Esophagus muscularis mucosa (tissue), 4 donors: ENCODE data around the gene PLCG1. TPM values are rescaled to one million over a fixed set of nuclear protein-coding genes. Genes with fewer than 3 reads are reported as not detected.

Experiments
- DNase-seq: peaks from one replicate; pipeline ENCODE4 v3.0.0-alpha.2; 2017; ENCODE audit errors: extremely low spot score
- H3K27ac ChIP-seq, 4 donors: fragments of 200-600 bp; sonication (generic); replicated peaks in 1 of 4; 1 replicate in 3 of 4; 2 replicates in 1 of 4; pipeline ENCODE4 v1.5.1; 2016 to 2019; ENCODE audit warnings: mild to moderate bottlenecking in 1 of 4
- H3K27me3 ChIP-seq, 4 donors: fragments of 200-600 bp; sonication (generic); one replicate each; pipeline versions ENCODE4 v1.5.1 to v1.6.0; 2016 to 2019
- H3K36me3 ChIP-seq, 4 donors: fragments of 200-600 bp; sonication (generic); one replicate each; pipeline ENCODE4 v1.5.1; 2016 to 2019
- H3K4me1 ChIP-seq, 4 donors: fragments of 200-600 bp; sonication (generic); one replicate each; pipeline ENCODE4 v1.5.1; 2016 to 2019
- H3K4me3 ChIP-seq, 4 donors: fragments of 200-600 bp; sonication (generic); 1 replicate in 2 of 4; 2 replicates in 2 of 4; pipeline ENCODE4 v1.5.1; 2016 to 2019; ENCODE audit warnings: mild to moderate bottlenecking in 4 of 4, moderate library complexity in 1 of 4
- H3K9me3 ChIP-seq, 4 donors: fragments of 200-600 bp; sonication (generic); 1 replicate in 3 of 4; 2 replicates in 1 of 4; pipeline ENCODE4 v1.5.1; 2016 to 2019
- EP300 ChIP-seq: sonication (generic); formaldehyde crosslinking; IDR thresholded peaks from one replicate; pipeline ENCODE4 v1.6.1; 2017; ENCODE audit warnings: antibody characterized with exemption
- POLR2A ChIP-seq: fragments of 450-650 bp; IDR thresholded peaks from one replicate; pipeline ENCODE4 v1.6.1; 2017; ENCODE audit warnings: antibody characterized with exemption, moderate library complexity, mild to moderate bottlenecking, low read depth
- POLR2AphosphoS5 ChIP-seq, 2 donors: sonication (generic); formaldehyde crosslinking; IDR thresholded peaks; one replicate each; pipeline ENCODE4 v1.6.1; 2017; ENCODE audit warnings: antibody characterized with exemption in 2 of 2
- WGBS: methylation state at CpG from one replicate; pipeline ENCODE4 v1.1.5; 2018; 5-methylcytosine and 5-hydroxymethylcytosine counted together
- intact Hi-C: fragments of 100-400 bp; cut with DNase I; formaldehyde crosslinking; loops from one replicate; pipeline ENCODE4 v1.15.1; 2023
- total RNA-seq, 4 donors: library from RNA; depleted of rRNA; stranded (reverse); fragments of >200 nt; gene quantifications; one replicate each; pipeline versions ENCODE4 v1.1.0 to v1.2.1, GENCODE V29; 2016
- TF ChIP-seq, protein P1 (sequence below), 3 experiments: fragments of 200-600 bp in 2 of 3; fragments of 450-650 bp in 1 of 3; sonication (generic) in 2 of 3; IDR thresholded peaks; one replicate each; pipeline ENCODE4 v1.5.1; 2017 to 2019; ENCODE audit warnings: antibody characterized with exemption in 3 of 3, mild to moderate bottlenecking in 2 of 3, moderate library complexity in 1 of 3

The PLCG1 gene
- total RNA-seq, 4 donors from 2014 or later: 68.4 to 119 (median 82.5) TPM

DNA sequence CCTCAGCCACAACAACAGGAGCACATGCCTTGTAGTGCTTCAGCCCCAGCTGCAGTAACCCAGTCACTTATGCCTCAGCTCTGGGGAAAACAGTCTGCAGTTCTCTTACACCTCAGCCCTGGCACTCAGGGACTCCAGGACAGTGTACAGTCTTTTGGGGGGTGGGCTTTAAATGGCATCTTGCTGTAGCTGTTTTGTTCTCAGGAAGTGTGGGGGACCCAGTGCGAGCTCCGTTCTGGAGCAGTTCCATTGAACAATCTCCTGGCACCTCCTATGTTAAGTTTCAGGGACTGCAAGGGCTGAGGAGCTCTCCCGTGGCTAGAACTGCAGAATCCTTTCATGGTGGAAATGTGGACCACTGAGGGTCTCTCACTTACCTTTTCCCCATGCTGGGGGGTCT, 55.2 kb downstream of the PLCG1 start:
- 100% methylated on average over 3 of the region's 3 CpGs for WGBS
- no peaks in the 10 kb centered on the region for H3K4me1 ChIP-seq
- DNase-seq: no peak
- H3K27me3 ChIP-seq: no peaks in the 10 kb centered on the region
- no peak overlapping the region for H3K27ac ChIP-seq
- no peak overlapping the region for H3K4me3 ChIP-seq
- peaks cover 0 to 6% (median 0%) of the 10 kb centered on the region in 4 donors for H3K9me3 ChIP-seq
- peaks cover 0 to 15% (median 3%) of the 10 kb centered on the region in 4 donors for H3K36me3 ChIP-seq
- TF ChIP-seq EP300 (no peak), POLR2A (no peak), POLR2AphosphoS5 (IDR thresholded peaks at IDR 0.05) (no peak)
- TF ChIP-seq, protein P1, sequence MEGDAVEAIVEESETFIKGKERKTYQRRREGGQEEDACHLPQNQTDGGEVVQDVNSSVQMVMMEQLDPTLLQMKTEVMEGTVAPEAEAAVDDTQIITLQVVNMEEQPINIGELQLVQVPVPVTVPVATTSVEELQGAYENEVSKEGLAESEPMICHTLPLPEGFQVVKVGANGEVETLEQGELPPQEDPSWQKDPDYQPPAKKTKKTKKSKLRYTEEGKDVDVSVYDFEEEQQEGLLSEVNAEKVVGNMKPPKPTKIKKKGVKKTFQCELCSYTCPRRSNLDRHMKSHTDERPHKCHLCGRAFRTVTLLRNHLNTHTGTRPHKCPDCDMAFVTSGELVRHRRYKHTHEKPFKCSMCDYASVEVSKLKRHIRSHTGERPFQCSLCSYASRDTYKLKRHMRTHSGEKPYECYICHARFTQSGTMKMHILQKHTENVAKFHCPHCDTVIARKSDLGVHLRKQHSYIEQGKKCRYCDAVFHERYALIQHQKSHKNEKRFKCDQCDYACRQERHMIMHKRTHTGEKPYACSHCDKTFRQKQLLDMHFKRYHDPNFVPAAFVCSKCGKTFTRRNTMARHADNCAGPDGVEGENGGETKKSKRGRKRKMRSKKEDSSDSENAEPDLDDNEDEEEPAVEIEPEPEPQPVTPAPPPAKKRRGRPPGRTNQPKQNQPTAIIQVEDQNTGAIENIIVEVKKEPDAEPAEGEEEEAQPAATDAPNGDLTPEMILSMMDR (IDR thresholded peaks at IDR 0.05): no peak
- intact Hi-C loops: no loop called here

DNA sequence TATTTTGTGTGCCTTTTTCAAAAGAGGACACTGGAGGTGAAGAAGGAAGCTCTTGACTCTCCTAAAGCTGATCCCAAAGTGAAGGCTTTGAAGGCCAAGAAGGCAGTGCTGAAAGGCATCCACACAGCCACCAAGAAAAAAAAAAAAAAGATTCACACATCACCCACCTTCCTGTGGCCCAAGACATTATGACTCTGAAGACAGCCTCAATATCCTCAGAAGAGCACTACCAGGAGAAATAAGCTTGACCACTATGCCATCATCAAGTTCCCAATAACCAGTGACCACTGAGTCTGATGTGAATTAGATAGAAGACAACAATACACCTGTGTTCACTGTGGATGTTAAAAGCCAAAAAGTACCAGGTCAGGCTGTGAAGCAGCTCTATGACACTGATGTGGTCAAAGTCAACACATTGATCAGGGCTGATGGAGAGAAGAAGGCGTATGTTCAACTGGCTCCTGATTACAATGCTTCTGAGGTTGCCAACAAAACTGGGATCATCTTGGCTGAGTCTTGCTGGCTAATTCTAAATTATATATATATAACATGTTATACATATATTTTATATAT, 59.4 kb downstream of the PLCG1 start:
- TF ChIP-seq POLR2AphosphoS5 (IDR thresholded peaks at IDR 0.05) (no peak), EP300 (no peak), POLR2A (no peak)
- TF ChIP-seq, protein P1 (IDR thresholded peaks at IDR 0.05): no peak
- no peaks in the 10 kb centered on the region for H3K27me3 ChIP-seq

DNA sequence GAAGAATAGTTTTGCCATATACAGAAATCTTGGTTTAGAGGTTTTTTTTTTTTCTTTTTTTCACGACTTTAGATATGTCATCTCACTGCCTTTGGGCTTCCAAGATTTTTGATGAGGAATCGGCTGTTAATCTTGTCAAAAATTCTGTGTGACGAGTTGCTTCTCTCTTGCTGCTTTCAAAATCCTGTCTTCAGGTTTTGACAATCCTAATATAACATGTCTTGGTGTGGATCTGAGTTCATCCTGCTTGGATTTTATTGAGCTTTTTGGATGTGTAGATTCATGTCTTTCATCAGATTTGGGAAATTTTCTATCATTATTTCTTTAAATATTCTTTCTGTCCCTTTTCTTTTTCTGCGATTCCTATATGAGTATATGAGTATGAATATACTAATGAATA, 61.1 kb downstream of the PLCG1 start:
- DNase-seq: no peak
- 96% methylated on average over 4 of the region's 4 CpGs for WGBS
- intact Hi-C loops: no loop called here
- H3K27me3 ChIP-seq: no peaks in the 10 kb centered on the region
- H3K9me3 ChIP-seq: peaks cover 0 to 16% (median 5%) of the 10 kb centered on the region in 4 donors
- H3K4me3 ChIP-seq: no peak overlapping the region
- no peak overlapping the region for H3K27ac ChIP-seq
- H3K4me1 ChIP-seq: no peaks in the 10 kb centered on the region
- peaks cover 4 to 42% (median 27%) of the 10 kb centered on the region in 4 donors for H3K36me3 ChIP-seq
- TF ChIP-seq EP300 (no peak), POLR2A (no peak), POLR2AphosphoS5 (IDR thresholded peaks at IDR 0.05) (no peak)
- TF ChIP-seq, protein P1 (IDR thresholded peaks at IDR 0.05): no peak

More for the DNA sequence above, 59.4 kb downstream of the PLCG1 start:
- H3K9me3 ChIP-seq: peaks cover 0 to 16% (median 8%) of the 10 kb centered on the region in 4 donors
- H3K36me3 ChIP-seq: peaks cover 0 to 38% (median 14%) of the 10 kb centered on the region in 4 donors
- H3K4me1 ChIP-seq: no peaks in the 10 kb centered on the region
- no peak for DNase-seq
- 92% methylated on average over 1 of the region's 1 CpG for WGBS
- intact Hi-C loops: no loop called here
- H3K27ac ChIP-seq: no peak overlapping the region
- no peak overlapping the region for H3K4me3 ChIP-seq

DNA sequence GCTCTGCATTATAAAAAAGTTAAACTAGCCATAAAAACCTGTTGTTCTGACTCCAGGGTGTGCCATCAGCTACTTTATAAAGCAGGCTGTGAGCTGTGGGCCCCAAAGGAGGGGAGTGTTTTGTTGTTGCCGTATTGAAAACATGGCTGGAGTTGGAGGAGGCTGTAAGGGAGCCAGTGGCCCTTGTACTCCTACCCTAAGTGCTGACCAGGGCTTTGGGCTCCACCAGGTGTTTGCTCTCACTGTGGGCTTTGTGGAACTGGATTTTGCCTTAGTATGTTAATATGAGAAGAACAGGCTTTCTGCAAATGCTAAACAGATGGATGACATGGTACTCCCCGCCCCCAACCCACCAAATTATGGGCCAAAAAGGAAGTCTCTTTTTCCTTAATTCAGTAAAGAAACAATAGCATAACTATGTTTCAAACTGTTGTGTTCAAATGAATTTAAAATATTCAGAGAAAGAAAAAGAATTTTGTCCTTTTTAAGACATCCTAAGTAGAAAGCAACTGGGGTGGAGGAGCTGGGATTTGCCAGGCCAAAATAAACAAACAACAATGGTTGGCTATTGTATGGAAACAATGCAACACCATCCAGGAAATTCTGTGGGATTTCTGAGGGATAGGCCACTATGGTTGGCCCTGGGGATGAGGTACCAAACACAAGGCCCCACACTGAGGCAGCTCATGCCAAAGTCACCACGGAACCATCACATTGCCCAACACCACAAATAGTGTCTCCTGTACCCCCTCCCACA, 63.3 kb downstream of the PLCG1 start:
- no peak for DNase-seq
- Histone ChIP-seq H3K4me1 (peaks cover 0 to 5% (median 2%) of the 10 kb centered on the region in 4 donors), H3K27ac (no peak overlapping the region), H3K36me3 (peaks cover 9 to 56% (median 40%) of the 10 kb centered on the region in 4 donors), H3K27me3 (no peaks in the 10 kb centered on the region), H3K9me3 (peaks cover 0 to 16% (median 5%) of the 10 kb centered on the region in 4 donors), H3K4me3 (no peak overlapping the region)
- WGBS: 86% methylated on average over 3 of the region's 3 CpGs
- intact Hi-C loops: no loop called here
- TF ChIP-seq EP300: no peak
- no peak for TF ChIP-seq POLR2AphosphoS5 (IDR thresholded peaks at IDR 0.05)
- no peak for TF ChIP-seq POLR2A
- TF ChIP-seq, protein P1 (IDR thresholded peaks at IDR 0.05): no peak
